BE2C (cell line): ENCODE data around the gene NEURL1B.
"Not testable (repeated sequence)": the region's sequence is repeated elsewhere in the genome, so short reads cannot be mapped to it uniquely, and the experiment has no call there.

Source experiments
- DNase-seq: peaks from one replicate; pipeline ENCODE4 v3.0.0-alpha.2; 2020
- H3K27me3 ChIP-seq: fragments of 250-450 bp; sonication (Bioruptor Pico); 2 replicates; pipeline ENCODE4 v1.5.1; 2020; ENCODE audit warnings: mild to moderate bottlenecking
- H3K36me3 ChIP-seq: fragments of 250-450 bp; sonication (Bioruptor Pico); 2 replicates; pipeline ENCODE4 v1.5.1; 2020; ENCODE audit warnings: mild to moderate bottlenecking
- H3K4me1 ChIP-seq: fragments of 250-450 bp; sonication (Bioruptor Pico); 2 replicates; pipeline ENCODE4 v1.5.1; 2020
- H3K4me3 ChIP-seq: 2 replicates; pipeline ENCODE4 v1.5.1; 2011; ENCODE audit warnings: low read depth, low read length
- H3K9me3 ChIP-seq: fragments of 250-450 bp; sonication (Bioruptor Pico); 2 replicates; pipeline ENCODE4 v1.5.1; 2020
- TF ChIP-seq, protein P1 (sequence below): IDR thresholded peaks from 2 replicates; pipeline ENCODE4 v1.5.1; 2012; ENCODE audit warnings: mild to moderate bottlenecking, low read depth, low read length

Gene NEURL1B

DNA sequence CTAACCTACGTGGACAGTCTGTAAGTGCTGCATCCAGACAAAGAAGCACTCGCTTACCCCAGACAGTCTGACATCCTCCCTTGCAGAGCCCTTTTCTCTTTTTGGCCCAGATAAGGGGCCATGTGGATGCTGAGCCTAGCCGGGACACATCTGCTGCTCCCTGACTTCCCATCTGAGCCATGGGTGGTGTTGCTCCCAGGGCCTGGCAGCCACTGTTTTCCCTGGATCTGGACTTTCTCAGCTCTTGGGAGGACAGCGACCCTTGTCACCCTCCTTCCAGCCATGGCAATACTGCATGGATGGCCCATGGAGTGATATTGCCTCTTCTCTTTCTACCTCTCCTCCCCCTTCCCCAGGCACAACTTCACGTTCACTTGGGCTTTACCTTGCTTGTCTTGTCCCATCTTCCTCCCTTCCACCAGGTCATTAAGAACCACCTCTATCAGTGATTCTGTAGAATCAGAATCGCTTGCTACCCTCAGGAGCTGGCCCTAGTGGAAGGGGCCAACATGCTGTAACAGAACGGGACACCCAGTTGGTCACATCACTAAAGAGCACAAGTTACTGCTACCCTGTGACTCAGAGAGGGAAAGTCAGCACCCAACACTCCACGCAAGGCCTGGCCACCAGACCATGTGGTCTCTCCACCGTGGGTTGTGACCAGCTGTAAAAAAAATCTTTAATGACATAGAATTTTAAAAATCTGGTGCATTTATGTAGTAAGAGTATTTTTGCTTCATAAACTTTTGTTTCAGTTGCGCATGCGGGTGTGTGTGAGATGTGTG is 4.4 kb downstream of the NEURL1B start:
- no peaks in the 10 kb centered on the region for H3K27me3 ChIP-seq
- H3K36me3 ChIP-seq = no peaks in the 10 kb centered on the region
- TF ChIP-seq, protein P1, sequence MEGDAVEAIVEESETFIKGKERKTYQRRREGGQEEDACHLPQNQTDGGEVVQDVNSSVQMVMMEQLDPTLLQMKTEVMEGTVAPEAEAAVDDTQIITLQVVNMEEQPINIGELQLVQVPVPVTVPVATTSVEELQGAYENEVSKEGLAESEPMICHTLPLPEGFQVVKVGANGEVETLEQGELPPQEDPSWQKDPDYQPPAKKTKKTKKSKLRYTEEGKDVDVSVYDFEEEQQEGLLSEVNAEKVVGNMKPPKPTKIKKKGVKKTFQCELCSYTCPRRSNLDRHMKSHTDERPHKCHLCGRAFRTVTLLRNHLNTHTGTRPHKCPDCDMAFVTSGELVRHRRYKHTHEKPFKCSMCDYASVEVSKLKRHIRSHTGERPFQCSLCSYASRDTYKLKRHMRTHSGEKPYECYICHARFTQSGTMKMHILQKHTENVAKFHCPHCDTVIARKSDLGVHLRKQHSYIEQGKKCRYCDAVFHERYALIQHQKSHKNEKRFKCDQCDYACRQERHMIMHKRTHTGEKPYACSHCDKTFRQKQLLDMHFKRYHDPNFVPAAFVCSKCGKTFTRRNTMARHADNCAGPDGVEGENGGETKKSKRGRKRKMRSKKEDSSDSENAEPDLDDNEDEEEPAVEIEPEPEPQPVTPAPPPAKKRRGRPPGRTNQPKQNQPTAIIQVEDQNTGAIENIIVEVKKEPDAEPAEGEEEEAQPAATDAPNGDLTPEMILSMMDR = no peak
- no peak for DNase-seq
- H3K4me1 ChIP-seq = no peaks in the 10 kb centered on the region
- no peak overlapping the region for H3K4me3 ChIP-seq
- no peaks in the 10 kb centered on the region for H3K9me3 ChIP-seq

DNA sequence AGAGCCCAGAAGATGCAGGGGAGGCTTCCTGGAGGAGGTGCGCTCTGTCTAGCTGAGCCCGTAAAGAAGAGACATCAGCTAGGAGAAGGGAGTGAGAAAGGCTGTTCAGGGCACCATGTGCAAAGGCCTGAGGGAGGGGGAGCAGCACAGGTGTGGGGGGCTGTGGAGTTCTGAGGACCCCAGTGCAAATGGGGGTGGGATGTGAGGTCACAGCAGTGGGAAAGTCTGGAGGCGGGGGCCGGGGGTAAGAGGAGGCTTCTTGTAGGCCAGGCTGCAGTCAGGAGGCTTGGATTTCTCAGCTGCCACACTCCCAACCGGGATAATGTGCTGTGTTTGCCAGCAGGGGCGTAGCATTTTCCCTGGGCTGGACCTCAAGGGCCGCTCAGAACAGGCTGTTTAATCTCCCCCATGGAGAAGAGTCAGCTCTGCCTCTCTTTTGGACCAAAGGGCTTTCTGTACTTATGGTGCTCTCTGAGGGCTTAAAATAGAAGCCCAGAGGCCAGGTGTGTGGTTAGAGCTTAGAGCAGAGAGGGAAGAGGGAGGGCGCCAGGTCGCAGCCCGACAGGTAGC is 5.7 kb downstream of the NEURL1B start:
- H3K27me3 ChIP-seq = no peaks in the 10 kb centered on the region
- no peaks in the 10 kb centered on the region for H3K4me1 ChIP-seq
- H3K36me3 ChIP-seq = no peaks in the 10 kb centered on the region
- no peak overlapping the region for H3K4me3 ChIP-seq
- TF ChIP-seq, protein P1 = 0 out of 2 replicates have a peak, but pooled peaks have one; percentile 8
- DNase-seq = no peak
- no peaks in the 10 kb centered on the region for H3K9me3 ChIP-seq

DNA sequence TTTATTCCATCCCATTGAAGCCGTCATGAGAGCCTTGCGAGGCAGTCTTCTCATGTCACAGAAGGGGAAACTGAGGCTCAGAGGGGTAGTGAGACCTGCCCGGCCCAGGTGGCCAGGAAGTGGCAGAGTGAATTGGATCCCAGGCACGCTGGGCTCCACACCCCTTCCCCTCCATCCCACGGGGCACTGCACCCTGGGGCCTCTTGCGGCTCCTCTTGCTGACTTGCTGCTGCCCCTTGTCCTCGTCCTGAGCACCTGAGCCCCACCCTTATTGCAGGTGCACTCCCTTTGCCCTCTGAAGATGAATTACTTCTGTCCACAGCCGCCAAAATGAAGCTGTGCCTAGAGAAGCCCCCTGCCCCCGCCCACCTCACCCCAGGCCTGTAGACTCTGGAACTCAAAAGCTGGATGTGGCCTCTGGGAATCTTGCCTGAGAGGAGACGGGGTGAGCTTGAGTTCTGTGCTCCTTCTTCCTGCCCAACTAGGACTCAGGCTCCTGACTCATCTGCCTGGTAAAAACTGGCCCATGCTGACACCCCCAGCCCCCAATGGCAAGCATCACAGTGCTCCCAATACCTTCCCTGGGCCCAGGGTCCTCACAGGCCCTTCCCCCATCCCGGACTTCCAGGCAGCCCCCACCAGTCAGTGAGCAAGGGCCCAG is 6.4 kb downstream of the NEURL1B start:
- Histone ChIP-seq H3K4me3 (no peak overlapping the region), H3K36me3 (no peaks in the 10 kb centered on the region), H3K27me3 (no peaks in the 10 kb centered on the region), H3K9me3 (no peaks in the 10 kb centered on the region), H3K4me1 (no peaks in the 10 kb centered on the region)
- TF ChIP-seq, protein P1 = no peak
- DNase-seq = no peak

DNA sequence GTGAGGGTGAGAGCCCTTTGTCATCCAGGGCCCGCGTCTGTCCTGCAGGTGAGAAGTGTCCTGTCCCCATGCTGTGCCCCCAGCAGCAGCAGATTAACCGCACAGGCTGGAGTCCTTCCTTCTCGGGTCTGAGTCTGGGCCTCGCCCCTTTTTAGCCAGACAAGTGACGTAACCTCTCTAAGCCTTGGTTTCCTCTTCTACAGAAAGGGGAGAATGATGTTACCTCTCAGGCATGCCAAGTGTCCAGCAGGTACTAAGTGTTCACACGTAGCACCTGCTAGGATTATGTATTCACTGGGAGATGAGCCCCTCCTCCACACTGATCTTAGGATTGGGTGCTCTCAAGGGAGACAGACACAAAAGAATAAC is 6.9 kb downstream of the NEURL1B start:
- Histone ChIP-seq H3K27me3 (no peaks in the 10 kb centered on the region), H3K9me3 (no peaks in the 10 kb centered on the region), H3K36me3 (no peaks in the 10 kb centered on the region), H3K4me3 (no peak overlapping the region), H3K4me1 (no peaks in the 10 kb centered on the region)
- no peak for DNase-seq
- TF ChIP-seq, protein P1 = no peak

DNA sequence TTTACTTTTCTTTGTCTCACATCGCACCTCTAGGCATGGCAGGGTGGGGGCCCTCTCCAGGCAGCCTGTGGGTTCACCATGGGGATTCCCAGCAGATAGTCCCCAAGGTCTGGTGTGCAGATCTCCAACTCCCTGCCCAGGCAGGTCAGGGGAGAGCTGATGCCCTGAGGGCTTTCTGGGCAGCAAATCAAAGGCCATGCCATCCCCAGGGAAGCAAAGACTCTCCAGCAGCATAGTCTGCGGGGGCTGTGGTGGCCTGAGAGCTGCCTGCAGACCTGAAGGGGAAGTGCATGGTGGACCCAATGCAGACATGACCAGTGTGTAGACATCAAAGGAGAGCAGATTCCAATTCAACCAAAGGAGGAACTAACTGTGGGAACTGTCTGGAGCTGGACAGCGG is 7.7 kb downstream of the NEURL1B start:
- no peaks in the 10 kb centered on the region for H3K36me3 ChIP-seq
- TF ChIP-seq, protein P1 = no peak
- H3K4me1 ChIP-seq = no peaks in the 10 kb centered on the region
- no peaks in the 10 kb centered on the region for H3K9me3 ChIP-seq
- no peak overlapping the region for H3K4me3 ChIP-seq
- peak; percentile 44 for DNase-seq
- H3K27me3 ChIP-seq = no peaks in the 10 kb centered on the region

DNA sequence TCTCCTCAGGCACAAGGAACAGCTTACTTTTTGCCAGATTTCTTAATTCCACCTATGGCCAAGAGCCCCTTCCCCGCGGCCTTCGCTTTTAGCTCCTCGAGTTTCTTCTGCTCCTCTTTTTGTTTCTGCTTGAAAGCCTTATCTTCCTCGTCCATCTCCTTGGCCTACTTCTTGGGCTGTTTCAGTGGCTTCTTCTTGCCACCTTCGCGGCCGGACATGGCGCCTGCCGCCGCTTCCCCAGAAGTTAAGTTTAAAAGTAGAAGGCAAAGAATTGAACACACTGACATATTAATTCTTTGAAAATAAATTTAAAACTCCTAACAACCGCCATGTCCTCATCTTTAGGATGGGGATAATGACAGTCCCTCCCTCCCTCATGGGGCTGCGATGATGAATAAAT is 15.4 kb downstream of the NEURL1B start:
- DNase-seq, H3K27me3 ChIP-seq, H3K4me3 ChIP-seq, H3K36me3 ChIP-seq, H3K9me3 ChIP-seq: not testable (repeated sequence)
- peaks cover 14% of the 10 kb centered on the region for H3K4me1 ChIP-seq

DNA sequence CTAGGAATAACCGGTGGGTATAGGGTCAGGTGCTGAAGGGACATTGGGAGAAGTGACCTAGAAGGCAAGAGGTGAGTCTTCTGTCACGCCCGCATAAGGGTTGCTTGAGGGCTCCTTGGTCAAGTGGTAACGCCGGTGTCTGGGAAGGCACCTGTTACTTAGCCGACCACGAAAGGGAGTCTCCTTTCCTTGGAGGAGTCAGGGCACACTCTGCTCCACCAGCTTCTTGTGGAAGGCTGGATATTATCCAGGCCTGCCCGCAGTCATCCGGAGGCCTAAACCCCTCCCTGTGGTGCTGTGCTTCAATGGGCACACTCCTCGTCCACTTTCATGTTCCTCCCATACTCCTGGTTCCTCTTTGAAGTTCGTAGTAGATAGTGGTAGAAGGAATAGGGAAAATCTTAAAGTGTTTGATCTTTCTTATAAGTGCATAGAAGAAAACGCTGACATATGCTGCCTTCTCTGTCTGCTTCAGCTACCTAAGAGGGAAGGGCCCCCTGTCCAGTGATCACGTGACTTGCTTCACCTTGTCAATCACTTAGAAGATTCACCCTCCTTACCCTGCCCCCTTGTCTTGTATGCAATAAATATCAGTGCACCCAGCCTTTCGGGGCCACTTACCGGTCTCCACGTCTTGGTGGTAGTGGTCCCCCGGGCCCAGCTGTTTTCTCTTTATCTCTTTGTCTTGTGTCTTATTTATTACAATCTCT is 16.6 kb downstream of the NEURL1B start:
- H3K36me3 ChIP-seq, H3K4me3 ChIP-seq, H3K27me3 ChIP-seq, DNase-seq, H3K9me3 ChIP-seq: not testable (repeated sequence)
- H3K4me1 ChIP-seq = peaks cover 14% of the 10 kb centered on the region
